CD4-positive, alpha-beta T cell treated with Interleukin-15 for 4 hours (primary cell): ENCODE measurements around the gene ZBTB22.
"Not testable (repeated sequence)": the region's sequence is repeated elsewhere in the genome, so short reads cannot be mapped to it uniquely, and the experiment has no call there.

Source experiments
- DNase-seq: peaks from one replicate; pipeline ENCODE4 v3.0.0-alpha.2; 2020; ENCODE audit warnings: low spot score

Gene ZBTB22

GRCh38 chr6:33278392-33278741 lies 39.2 kb downstream of the ZBTB22 start:
- no peak for DNase-seq

- DNase-seq = peak; percentile 34
Observed at GRCh38 chr6:33277663-33278391, 39.7 kb downstream of the ZBTB22 start.

- DNase-seq = peak; percentile 69
Observed at GRCh38 chr6:33276864-33277662, 40.5 kb downstream of the ZBTB22 start, which contains the start of gene B3GALT4. Gene B3GALT4, plus strand, starts transcription at chr6:33277123. Its CDS starts 297 bp downstream, at chr6:33277420.

GRCh38 chr6:33276581-33276863 lies 41.0 kb downstream of the ZBTB22 start:
- DNase-seq = no peak

GRCh38 chr6:33275795-33276580 lies 41.6 kb downstream of the ZBTB22 start:
- not testable (repeated sequence) for DNase-seq

GRCh38 chr6:33273924-33274902 lies 43.3 kb downstream of the ZBTB22 start:
- DNase-seq = no peak

- DNase-seq = no peak
Observed at GRCh38 chr6:33273129-33273923, 44.2 kb downstream of the ZBTB22 start.

- no peak for DNase-seq
Observed at GRCh38 chr6:33272275-33273128, 45.0 kb downstream of the ZBTB22 start.

GRCh38 chr6:33271468-33272274 lies 45.9 kb downstream of the ZBTB22 start, which contains the start of the genes RPS18 and VPS52:
Gene RPS18, plus strand, starts transcription at chr6:33272075. Its CDS starts 45 bp downstream, at chr6:33272120.
Gene VPS52, minus strand, starts transcription at chr6:33271876. Its CDS starts 201 bp downstream, at chr6:33271675.
- DNase-seq = peak; percentile 96

- DNase-seq = no peak
Observed at GRCh38 chr6:33271117-33271467, 46.5 kb downstream of the ZBTB22 start.
